CD4-positive, alpha-beta T cell treated with Interleukin-12 subunit alpha and Interleukin-12 subunit beta, for 1 hour (primary cell): ENCODE results near the gene KCNG1.
"Not testable (repeated sequence)": the region's sequence is repeated elsewhere in the genome, so short reads cannot be mapped to it uniquely, and the experiment has no call there.

Experiments
- DNase-seq: peaks from one replicate; pipeline ENCODE4 v3.0.0-alpha.2; 2020

KCNG1 gene, protein sequence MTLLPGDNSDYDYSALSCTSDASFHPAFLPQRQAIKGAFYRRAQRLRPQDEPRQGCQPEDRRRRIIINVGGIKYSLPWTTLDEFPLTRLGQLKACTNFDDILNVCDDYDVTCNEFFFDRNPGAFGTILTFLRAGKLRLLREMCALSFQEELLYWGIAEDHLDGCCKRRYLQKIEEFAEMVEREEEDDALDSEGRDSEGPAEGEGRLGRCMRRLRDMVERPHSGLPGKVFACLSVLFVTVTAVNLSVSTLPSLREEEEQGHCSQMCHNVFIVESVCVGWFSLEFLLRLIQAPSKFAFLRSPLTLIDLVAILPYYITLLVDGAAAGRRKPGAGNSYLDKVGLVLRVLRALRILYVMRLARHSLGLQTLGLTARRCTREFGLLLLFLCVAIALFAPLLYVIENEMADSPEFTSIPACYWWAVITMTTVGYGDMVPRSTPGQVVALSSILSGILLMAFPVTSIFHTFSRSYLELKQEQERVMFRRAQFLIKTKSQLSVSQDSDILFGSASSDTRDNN

DNA sequence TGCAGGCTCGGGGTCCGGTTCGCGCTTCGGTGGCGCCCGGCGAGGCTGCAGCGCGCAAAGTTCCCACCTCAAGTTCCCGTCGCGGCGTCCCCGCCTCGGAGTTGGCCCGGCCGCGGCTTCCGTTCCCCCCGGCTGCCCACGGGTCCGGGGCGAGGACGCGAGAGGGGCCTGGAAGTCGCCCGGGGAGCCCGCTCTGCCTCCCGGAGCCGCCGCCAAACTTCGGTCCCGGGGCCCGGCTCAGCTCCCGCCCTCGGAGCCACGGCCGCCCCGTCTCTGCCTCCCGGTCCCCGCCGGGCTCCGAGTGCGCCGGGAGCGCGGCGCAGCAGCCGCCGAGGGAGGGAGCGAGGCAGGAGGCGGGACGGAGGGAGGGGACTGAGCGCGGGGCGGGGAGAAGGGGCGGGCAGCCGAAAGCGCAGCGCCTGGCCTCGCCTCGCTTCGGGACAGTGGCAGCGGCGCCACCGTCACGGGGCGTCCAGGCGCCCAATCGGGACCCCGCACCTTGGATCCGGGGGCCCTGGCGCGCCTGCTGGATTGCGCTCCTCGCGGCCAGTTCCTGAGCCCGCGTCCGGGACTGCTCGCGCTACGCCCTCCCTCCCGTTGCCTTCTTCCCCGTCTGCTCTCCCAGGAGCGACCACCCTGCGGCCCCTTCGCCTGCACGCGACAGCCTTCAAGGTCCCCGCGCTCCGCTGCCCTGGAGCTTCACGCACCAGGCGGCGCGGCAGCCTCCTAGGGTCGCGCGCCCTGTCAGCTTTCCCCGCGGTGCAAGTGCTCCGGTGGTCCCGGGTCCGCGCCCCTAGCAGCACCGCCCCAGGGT, at the start of gene KCNG1:
Gene KCNG1, minus strand, starts transcription at position 305 of the 814 bp plus-strand sequence. CDS start 12,769 bp downstream, outside the sequence.
- peak; percentile 18 for DNase-seq

- DNase-seq = no peak
Observed at GRCh38 chr20:51070621-51071020, 47.7 kb upstream of the KCNG1 start.

- no peak for DNase-seq
Observed at GRCh38 chr20:51067792-51068191, 44.9 kb upstream of the KCNG1 start.

DNA sequence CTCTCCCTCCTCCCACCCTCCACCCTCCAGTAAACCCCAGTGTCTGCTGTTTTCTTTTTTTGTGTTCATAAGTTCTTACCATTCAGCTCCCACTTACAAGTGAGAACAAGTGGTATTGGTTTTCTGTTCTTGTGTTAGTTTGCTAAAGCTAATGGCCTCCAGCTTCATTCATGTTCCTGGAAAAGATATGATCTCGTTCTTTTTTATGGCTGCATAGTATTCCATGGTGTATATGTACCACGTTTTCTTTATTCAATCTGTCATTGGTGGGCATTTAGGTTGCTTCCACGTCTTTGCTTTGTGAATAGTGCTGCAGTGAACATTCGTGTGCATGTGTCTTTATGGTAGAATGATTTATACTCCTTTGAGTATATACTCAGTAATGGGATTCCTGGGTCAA, 42.7 kb upstream of the KCNG1 start:
- DNase-seq = no peak

DNA sequence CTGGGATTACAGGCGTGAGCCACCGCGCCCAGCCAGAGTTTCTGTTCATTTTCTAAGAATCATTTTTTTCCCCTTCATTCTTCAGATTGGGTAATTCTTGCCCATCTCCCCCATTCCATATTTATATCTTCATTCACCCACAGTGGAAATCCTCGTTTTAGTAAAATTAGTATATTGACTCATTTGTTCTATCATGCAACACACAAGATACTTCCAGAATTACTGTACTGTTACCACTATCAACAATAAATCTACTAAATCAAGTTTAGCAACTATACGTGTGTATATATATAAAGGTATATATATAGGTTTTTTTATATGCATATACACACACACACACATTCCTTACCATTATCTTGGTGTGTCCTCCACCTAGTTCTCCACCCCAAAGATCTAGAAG, 41.2 kb upstream of the KCNG1 start:
- DNase-seq = no peak

DNA sequence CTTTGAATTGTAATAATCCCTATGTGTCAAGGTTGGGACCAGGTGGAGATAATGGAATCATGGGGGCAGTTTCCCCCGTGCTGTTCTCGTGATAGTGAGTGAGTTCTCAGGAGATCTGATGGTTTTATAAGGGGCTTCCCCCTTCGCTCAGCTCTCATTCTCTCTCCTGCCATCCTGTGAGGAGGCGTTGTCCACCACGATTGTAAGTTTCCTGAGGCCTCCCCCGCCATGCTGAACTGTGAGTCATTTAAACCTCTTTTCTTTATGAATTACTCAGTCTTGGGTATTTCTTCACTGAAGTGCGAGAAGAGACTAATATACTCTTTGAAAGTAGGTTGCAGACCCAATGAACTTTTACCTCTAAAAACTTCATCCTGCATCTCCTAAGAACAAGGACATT, 39.2 kb upstream of the KCNG1 start:
- DNase-seq = no peak

DNA sequence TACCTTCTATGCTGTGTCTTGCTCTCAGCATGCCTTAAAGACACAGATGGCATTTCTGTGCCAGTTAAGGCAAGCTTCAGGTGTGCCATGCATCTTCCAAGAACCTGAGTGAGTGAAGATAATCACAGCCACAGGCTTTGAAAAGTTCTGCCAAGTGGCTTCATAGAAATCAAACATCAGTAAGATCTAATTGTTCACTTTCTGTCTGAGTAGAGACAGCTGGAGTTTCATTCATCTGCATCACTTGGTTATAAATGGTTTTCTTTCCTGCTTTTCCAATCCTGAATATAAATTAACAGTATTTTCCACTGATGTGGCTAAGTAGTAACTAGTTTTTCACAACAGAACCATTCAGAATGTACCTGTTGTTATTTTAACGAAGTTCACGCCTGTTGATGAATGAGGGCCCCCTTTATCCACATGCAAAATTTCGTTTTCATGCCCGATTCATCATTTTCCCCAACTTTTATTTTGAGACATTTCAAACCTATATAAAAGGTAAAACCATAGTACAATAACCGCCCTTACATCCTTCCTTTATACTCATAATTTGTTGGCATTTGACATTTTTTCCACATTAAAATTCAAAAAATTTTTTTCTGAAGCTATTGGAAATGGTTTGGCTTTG, 38.6 kb upstream of the KCNG1 start:
- DNase-seq = no peak

- no peak for DNase-seq
Observed at GRCh38 chr20:51060301-51060700, 37.4 kb upstream of the KCNG1 start.

- no peak for DNase-seq
Observed at GRCh38 chr20:51059862-51060261, 37.0 kb upstream of the KCNG1 start.

- no peak for DNase-seq
Observed at GRCh38 chr20:51058017-51058416, 35.1 kb upstream of the KCNG1 start.

DNA sequence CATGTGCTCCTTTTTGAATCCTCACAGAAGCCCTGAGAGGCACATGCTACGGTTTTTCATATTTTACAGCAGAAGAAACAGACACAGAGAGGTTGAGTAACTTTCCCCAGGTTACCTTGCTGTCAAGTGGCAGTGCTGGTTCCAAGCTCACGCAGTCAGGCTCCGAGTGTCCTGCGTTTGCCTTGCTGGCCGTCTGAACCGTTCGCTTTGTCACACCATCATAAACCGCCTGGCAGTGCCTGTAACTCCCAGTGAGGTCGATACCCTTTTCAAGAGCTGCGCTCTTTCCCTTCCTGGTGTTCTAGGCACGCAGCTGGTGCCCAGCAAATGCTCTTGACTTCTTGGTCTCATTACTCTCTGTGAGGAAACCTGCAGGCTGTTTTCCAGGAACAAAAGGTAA, 31.3 kb upstream of the KCNG1 start:
- no peak for DNase-seq

DNA sequence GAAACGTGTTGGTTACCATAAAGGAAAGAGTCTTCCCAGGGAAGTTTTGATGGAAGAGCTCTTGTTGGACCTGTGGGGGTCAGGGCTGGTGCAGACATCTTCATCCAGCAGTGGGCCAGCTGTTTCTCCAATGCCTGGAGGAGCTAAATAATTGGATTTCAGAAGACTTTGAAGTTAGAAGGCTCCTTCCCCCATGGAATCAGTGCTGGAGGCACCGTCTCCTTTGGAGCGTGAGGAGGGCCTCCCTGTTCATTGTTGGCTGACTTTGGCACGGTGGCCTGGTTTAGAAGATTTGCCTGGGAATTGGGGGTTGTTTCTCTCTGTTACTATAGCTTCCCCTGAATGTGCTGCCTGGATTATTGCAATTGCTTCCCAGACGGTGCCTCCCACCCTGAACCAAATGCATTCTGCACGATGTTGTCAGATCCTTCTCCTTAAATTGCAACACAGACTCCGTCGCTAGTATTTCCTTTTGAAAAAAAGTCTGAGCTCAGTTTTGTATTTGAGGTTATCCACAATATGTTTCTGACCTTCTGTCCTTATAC, 27.7 kb upstream of the KCNG1 start:
- no peak for DNase-seq

DNA sequence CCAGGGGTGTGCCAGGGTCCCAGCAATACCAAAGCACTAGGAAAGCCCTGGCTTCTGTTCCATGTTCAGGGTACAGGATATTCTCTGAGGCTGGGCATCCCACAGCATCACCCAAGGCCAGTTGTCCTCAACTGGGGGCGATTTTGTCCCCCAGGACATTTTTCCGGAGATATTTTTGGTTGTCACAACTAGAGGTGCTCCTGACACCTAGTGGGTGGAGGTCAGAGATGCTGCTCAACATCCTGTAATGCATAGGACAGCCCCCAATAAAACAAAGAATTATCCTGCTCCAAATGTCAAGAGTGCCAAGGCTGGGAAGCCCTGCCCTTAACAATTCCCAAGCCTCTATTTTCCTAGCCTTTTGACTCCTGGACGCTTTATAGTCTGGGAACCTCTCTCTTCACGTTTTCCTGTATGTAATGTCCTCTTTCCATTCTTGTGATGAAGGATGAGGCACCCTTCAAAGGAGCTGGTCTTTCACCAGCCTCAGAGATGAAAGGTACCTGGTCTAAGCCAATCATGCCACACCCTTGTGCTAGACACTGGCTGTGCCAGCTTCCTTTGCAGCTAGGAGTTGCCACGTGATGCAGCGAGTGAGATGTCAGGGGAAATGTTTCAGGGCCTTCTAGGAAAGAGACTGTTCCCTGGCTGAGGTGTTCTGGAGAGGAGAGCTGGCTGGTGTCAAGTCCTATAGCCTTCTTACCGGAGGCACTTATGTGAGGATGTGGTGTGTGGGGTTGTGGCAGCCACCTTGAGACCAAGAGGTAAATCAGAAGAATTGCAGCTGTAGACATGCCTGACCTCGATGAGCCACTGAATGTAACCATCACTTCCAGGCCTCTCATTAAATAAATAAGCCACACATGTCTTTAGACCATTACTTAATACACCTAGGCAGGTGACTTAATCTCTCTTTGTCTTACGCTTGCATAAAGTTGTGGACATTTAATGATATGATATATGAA, 23.4 kb upstream of the KCNG1 start:
- no peak for DNase-seq

GRCh38 chr20:51045492-51045891, 22.6 kb upstream of the KCNG1 start:
- not testable (repeated sequence) for DNase-seq

GRCh38 chr20:51044796-51045195, 21.9 kb upstream of the KCNG1 start:
- DNase-seq = no peak

GRCh38 chr20:51043811-51044210, 20.9 kb upstream of the KCNG1 start:
- DNase-seq = no peak

DNA sequence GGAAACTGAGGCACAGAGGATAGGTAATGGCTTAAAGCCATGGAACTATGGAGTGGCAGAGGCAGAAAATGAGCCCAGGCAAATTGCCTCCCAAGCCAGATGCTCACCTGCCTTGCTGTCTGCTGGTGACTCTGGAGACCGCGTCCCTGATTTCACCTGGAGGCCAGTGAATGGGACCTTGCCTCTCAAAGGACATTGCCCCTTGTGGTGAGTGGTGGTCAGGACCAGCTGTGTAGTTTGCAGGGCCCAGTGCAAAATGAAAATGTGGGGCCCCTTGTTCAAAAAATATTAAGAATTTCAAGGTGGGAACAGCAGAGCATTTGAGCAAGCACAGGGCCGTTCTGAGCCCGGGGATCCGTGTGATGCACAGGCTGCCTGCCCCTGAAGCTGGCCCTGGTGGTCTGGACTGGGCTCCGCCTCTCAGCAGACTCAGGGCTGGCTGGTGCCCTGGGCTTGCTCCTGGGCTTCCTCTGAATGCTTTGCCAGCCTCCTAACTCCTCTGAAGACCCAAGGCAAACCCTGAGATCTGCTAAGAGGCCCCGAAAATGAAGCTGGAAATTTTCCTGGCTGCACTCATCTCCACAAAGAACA, 19.8 kb upstream of the KCNG1 start:
- DNase-seq = no peak

- DNase-seq = no peak
Observed at GRCh38 chr20:51042064-51042463, 19.2 kb upstream of the KCNG1 start.

DNA sequence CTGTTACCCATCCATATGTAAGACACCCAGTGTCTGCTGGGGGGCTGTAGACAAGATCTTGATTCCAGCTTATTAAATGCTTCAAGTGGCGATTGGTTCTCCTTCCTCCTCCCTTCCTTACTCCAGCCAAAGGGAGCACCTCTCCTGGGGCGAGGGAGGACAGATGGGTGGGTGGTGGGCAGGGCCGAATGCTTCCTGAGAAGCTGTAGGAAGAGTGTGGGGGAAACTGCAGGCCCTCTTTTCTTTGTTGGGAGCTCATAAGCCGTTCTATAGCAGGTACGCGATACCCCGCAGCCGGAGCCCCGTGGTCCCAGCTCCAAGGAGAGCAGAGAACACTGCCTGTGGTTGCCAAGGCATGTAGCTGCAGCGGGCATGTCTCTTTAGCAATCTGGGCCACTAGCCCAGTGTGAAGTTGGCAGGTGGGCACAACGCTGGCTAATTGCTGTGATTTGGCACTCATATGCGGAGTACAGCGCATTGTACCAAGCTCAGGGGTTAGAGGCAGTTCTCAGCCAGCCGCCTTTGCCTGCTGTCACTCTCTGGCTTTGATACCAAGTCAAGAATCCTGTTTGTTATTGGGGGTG, 14.7 kb upstream of the KCNG1 start:
- no peak for DNase-seq

GRCh38 chr20:51036827-51037531, 14.1 kb upstream of the KCNG1 start:
- no peak for DNase-seq
